Activated CD4-positive, alpha-beta T cell treated with anti-CD3 and anti-CD28 coated beads, Interleukin-2, amount 10 ng/mL, durations not matched to agents 7 days and 5 days (primary cell): ENCODE measurements around the gene MEGF8. TPM values are rescaled to one million over a fixed set of nuclear protein-coding genes. Genes with fewer than 3 reads are reported as not detected.

Experiments
- CTCF ChIA-PET: fragments of 350-600 bp; sonication (Branson Sonifier 250); formaldehyde crosslinking; loops from one replicate; lab custom pipeline; 2021; ENCODE audit warnings: antibody characterized with exemption; lab: Charles Lee
- POLR2A ChIA-PET: fragments of 350-600 bp; sonication (Branson Sonifier 250); formaldehyde crosslinking; loops from one replicate; lab custom pipeline; 2021; ENCODE audit warnings: antibody characterized with exemption; lab: Charles Lee
- DNase-seq: peaks from one replicate; pipeline ENCODE4 v3.0.0-alpha.2; 2020
- H3K27ac Mint-ChIP-seq: one replicate; pipeline ENCODE4 v1.8.0; 2021; ENCODE audit warnings: mild to moderate bottlenecking, moderate library complexity, mixed read lengths
- H3K27me3 Mint-ChIP-seq: one replicate; pipeline ENCODE4 v1.8.0; 2021; ENCODE audit warnings: mixed read lengths
- H3K36me3 Mint-ChIP-seq: one replicate; pipeline ENCODE4 v1.8.0; 2021; ENCODE audit warnings: low read depth, mixed read lengths
- H3K4me1 Mint-ChIP-seq: one replicate; pipeline ENCODE4 v1.8.0; 2021; ENCODE audit warnings: mixed read lengths
- H3K4me3 Mint-ChIP-seq: one replicate; pipeline ENCODE4 v1.8.0; 2021; ENCODE audit warnings: mild to moderate bottlenecking, moderate library complexity, mixed read lengths
- H3K9me3 Mint-ChIP-seq: one replicate; pipeline ENCODE4 v1.8.0; 2021; ENCODE audit warnings: mixed read lengths
- total RNA-seq, 2 experiments: library from RNA; stranded (reverse); gene quantifications; one replicate each; pipeline ENCODE4 v1.2.3, GENCODE V29; 2021

The MEGF8 gene
- total RNA-seq, 2 experiments from 2014 or later, result 3.3 to 3.7 TPM

- peaks cover 55% of the 10 kb centered on the region for H3K4me1 Mint-ChIP-seq
- H3K4me3 Mint-ChIP-seq, result peak overlapping the region; percentile 76
- ChIA-PET POLR2A (interaction anchor here (0.6 to 0.9 kb wide), 2 partner anchors 67 to 370 kb away, joined by 3 to 5 read pairs; no protein-coding TSS in a partner anchor), CTCF (interaction anchor here (0.8 to 1.7 kb wide), 2 partner anchors 12 to 39 kb away, joined by 3 to 6 read pairs; partner anchors contain the start of gene GSK3A)
- DNase-seq, result no peak
- no peak overlapping the region for H3K27ac Mint-ChIP-seq
- no peaks in the 10 kb centered on the region for H3K9me3 Mint-ChIP-seq
- peaks cover 13% of the 10 kb centered on the region for H3K36me3 Mint-ChIP-seq
- no peaks in the 10 kb centered on the region for H3K27me3 Mint-ChIP-seq
Observed at GRCh38 chr19:42281827-42282762, 43.3 kb upstream of the MEGF8 start.

DNA sequence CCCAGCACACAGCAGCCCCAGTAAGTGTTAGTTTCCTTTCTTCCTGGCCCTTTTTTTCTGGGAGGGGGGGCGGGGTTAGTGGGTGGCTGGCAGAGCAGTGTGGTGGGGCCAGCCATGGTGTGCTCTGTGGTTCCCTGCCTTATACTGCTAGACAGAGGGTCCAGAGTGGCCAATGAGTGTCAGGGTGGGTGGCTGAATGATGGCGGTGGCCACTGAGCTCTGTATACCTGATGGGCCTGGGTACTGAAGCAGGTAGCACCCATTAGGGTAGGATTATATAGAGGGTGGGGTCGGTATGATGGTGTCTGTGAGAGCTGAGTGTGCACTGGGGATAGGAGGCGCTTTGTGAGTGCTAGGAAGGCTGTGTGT lies 42.6 kb upstream of the MEGF8 start:
- Mint-ChIP-seq H3K27ac (no peak overlapping the region), H3K4me1 (peaks cover 50% of the 10 kb centered on the region), H3K9me3 (no peaks in the 10 kb centered on the region), H3K36me3 (peaks cover 15% of the 10 kb centered on the region), H3K27me3 (no peaks in the 10 kb centered on the region), H3K4me3 (peak overlapping the region; percentile 76)
- CTCF ChIA-PET, result interaction anchor here (1.7 kb wide), 1 partner anchor 13 kb away, joined by 6 read pairs; no protein-coding TSS in a partner anchor
- POLR2A ChIA-PET, result interaction anchor here (0.9 kb wide), 1 partner anchor 371 kb away, joined by 5 read pairs; no protein-coding TSS in a partner anchor
- no peak for DNase-seq

GRCh38 chr19:42283188-42284065 lies 42.0 kb upstream of the MEGF8 start:
- Mint-ChIP-seq H3K4me3 (no peak overlapping the region), H3K36me3 (peaks cover 12% of the 10 kb centered on the region), H3K27me3 (no peaks in the 10 kb centered on the region), H3K27ac (no peak overlapping the region), H3K9me3 (no peaks in the 10 kb centered on the region), H3K4me1 (peaks cover 46% of the 10 kb centered on the region)
- ChIA-PET POLR2A (interaction anchor here (0.9 kb wide), 1 partner anchor 371 kb away, joined by 5 read pairs; no protein-coding TSS in a partner anchor), CTCF (interaction anchor here (1.7 kb wide), 1 partner anchor 13 kb away, joined by 6 read pairs; no protein-coding TSS in a partner anchor)
- peak; percentile 97 for DNase-seq

DNA sequence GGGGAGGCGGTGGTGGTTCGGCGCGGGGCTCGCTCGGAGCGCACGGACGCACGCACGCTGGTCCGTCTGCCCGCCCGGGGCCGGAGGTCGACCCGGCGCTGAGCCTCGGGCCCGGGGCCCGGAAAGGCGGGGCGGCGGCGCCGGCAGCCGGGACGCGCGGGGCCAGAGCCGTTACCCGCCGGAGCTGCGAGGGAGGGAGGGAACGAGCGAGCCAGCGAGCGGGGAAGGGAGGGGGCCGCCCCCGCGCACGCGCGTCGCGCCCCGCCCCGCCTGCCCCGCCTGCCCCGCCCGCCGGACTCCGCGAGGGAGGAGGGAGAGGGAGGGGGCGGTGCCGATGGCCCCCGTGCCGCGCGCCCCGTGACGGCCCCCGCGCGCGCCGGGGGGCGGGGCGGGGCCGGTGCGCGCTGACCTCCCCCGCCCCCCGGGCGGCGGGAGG lies 41.4 kb upstream of the MEGF8 start:
- Mint-ChIP-seq H3K9me3 (no peaks in the 10 kb centered on the region), H3K4me1 (peaks cover 39% of the 10 kb centered on the region), H3K27me3 (no peaks in the 10 kb centered on the region), H3K27ac (no peak overlapping the region), H3K36me3 (peaks cover 12% of the 10 kb centered on the region), H3K4me3 (no peak overlapping the region)
- DNase-seq, result peak; percentile 83
- ChIA-PET POLR2A (interaction anchor here (0.8 kb wide), 1 partner anchor 42 kb away, joined by 4 read pairs; the partner anchor contains the start of gene GSK3A), CTCF (no interaction called here)

GRCh38 chr19:42284591-42285341 lies 40.7 kb upstream of the MEGF8 start:
- POLR2A ChIA-PET, result interaction anchor here (0.6 to 0.8 kb wide), 2 partner anchors 42 to 150 kb away, joined by 4 to 6 read pairs; partner anchors contain the start of gene GSK3A
- Mint-ChIP-seq H3K4me3 (peak overlapping the region; percentile 86), H3K27ac (peak overlapping the region; percentile 89), H3K9me3 (no peaks in the 10 kb centered on the region), H3K27me3 (no peaks in the 10 kb centered on the region), H3K4me1 (peaks cover 33% of the 10 kb centered on the region), H3K36me3 (peaks cover 10% of the 10 kb centered on the region)
- DNase-seq, result peak; percentile 27
- CTCF ChIA-PET, result no interaction called here

DNA sequence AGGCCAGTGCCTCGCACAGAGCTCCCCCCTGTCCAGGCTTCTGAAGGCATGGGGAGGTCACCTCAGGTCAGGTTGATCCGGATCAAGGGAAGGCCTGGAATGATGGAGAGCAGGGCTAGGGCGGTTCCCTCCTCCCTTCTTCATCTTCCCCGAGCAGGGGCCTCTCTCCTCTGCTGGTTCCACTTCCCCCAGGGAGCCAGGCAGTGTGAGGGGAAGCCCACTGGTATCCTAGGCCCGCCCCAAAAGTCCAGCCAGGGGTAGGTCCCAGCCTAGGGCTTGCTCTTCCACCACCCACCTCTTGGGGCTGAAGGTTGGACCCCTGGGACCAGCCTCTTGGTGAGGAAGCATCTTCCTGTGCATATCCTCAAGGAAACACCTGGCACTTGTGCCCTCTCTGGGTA lies 39.9 kb upstream of the MEGF8 start:
- DNase-seq, result no peak
- H3K27ac Mint-ChIP-seq, result peak overlapping the region; percentile 89
- H3K27me3 Mint-ChIP-seq, result no peaks in the 10 kb centered on the region
- POLR2A ChIA-PET, result interaction anchor here (0.6 kb wide), 1 partner anchor 150 kb away, joined by 6 read pairs; no protein-coding TSS in a partner anchor
- no peaks in the 10 kb centered on the region for H3K9me3 Mint-ChIP-seq
- H3K4me3 Mint-ChIP-seq, result peak overlapping the region; percentile 86
- CTCF ChIA-PET, result no interaction called here
- peaks cover 33% of the 10 kb centered on the region for H3K4me1 Mint-ChIP-seq
- H3K36me3 Mint-ChIP-seq, result peaks cover 10% of the 10 kb centered on the region

DNA sequence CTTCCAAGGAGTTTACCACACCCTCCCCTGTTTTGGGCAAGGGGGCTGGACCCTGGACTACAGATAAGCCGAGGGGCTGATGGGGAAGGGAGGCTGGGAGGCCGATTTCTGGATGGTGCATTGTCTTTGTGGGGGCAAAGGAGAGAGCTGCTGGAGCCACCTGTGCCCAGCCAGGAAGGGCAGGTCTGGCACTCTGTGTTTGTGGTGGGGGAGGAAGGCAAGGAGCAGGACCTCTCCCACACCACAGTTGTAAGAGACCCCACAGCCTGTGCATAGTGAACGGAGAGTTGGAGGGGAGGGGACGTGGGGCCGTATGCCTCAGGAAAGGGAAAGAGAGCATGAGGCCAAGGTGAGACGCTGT lies 39.5 kb upstream of the MEGF8 start:
- CTCF ChIA-PET, result no interaction called here
- H3K9me3 Mint-ChIP-seq, result no peaks in the 10 kb centered on the region
- peak overlapping the region; percentile 9 for H3K4me3 Mint-ChIP-seq
- DNase-seq, result no peak
- H3K36me3 Mint-ChIP-seq, result peaks cover 10% of the 10 kb centered on the region
- peak overlapping the region; percentile 68 for H3K27ac Mint-ChIP-seq
- H3K27me3 Mint-ChIP-seq, result no peaks in the 10 kb centered on the region
- peaks cover 33% of the 10 kb centered on the region for H3K4me1 Mint-ChIP-seq
- POLR2A ChIA-PET, result no interaction called here

- Mint-ChIP-seq H3K4me3 (no peak overlapping the region), H3K36me3 (peaks cover 11% of the 10 kb centered on the region), H3K4me1 (peaks cover 34% of the 10 kb centered on the region), H3K27me3 (no peaks in the 10 kb centered on the region), H3K27ac (peak overlapping the region; percentile 68), H3K9me3 (no peaks in the 10 kb centered on the region)
- ChIA-PET POLR2A (no interaction called here), CTCF (interaction anchor here (1.6 kb wide), 1 partner anchor 11 kb away, joined by 4 read pairs; no protein-coding TSS in a partner anchor)
- no peak for DNase-seq
Observed at GRCh38 chr19:42286349-42287016, 39.0 kb upstream of the MEGF8 start.

DNA sequence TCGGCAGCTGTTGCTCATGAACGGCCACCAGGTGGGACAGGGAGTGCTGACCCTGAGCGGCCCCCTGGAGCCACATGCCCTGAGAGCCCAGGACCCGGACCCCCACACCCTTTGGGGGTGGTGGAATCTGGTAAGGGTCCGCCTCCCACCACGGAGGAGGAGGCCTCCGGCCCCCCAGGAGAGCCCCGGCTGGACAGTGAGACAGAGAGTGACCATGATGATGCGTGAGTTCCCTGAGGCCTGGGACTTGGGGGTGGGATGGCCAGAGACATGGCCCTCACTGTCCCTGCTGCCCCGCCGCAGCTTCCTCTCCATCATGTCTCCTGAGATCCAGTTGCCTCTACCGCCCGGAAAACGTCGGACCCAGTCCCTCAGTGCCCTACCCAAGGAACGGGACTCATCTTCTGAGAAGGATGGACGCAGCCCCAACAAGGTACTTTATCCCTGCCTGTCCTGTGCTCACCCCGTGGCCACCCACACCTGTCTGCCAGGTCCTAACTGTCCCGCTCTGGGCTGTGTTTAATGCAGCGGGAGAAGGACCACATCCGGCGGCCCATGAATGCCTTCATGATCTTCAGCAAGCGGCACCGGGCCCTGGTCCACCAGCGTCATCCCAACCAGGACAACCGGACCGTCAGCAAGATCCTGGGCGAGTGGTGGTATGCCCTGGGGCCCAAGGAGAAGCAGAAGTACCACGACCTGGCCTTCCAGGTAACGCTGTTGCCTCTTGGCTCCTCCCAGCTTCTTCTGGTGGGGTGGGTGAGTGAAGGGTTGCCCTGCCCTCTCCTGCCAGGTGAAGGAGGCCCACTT lies 38.2 kb upstream of the MEGF8 start:
- POLR2A ChIA-PET, result no interaction called here
- H3K27me3 Mint-ChIP-seq, result no peaks in the 10 kb centered on the region
- H3K4me1 Mint-ChIP-seq, result peaks cover 34% of the 10 kb centered on the region
- no peak for DNase-seq
- H3K9me3 Mint-ChIP-seq, result no peaks in the 10 kb centered on the region
- H3K27ac Mint-ChIP-seq, result no peak overlapping the region
- CTCF ChIA-PET, result interaction anchor here (1.6 kb wide), 1 partner anchor 11 kb away, joined by 4 read pairs; no protein-coding TSS in a partner anchor
- H3K4me3 Mint-ChIP-seq, result no peak overlapping the region
- peaks cover 17% of the 10 kb centered on the region for H3K36me3 Mint-ChIP-seq

DNA sequence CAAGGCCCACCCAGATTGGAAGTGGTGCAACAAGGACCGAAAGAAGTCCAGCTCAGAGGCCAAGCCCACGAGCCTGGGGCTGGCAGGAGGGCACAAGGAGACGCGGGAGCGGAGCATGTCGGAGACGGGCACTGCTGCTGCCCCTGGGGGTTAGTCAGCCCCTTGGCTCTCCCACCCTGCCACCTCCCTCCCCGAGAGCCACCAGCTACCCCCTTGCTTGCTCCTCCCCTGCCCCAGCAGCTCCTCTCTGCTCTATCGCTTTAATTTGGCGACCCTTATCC lies 37.7 kb upstream of the MEGF8 start:
- no peaks in the 10 kb centered on the region for H3K9me3 Mint-ChIP-seq
- ChIA-PET POLR2A (no interaction called here), CTCF (interaction anchor here (1.6 kb wide), 1 partner anchor 10 kb away, joined by 4 read pairs; no protein-coding TSS in a partner anchor)
- H3K4me3 Mint-ChIP-seq, result no peak overlapping the region
- no peak for DNase-seq
- H3K36me3 Mint-ChIP-seq, result peaks cover 20% of the 10 kb centered on the region
- no peaks in the 10 kb centered on the region for H3K27me3 Mint-ChIP-seq
- peaks cover 30% of the 10 kb centered on the region for H3K4me1 Mint-ChIP-seq
- no peak overlapping the region for H3K27ac Mint-ChIP-seq

DNA sequence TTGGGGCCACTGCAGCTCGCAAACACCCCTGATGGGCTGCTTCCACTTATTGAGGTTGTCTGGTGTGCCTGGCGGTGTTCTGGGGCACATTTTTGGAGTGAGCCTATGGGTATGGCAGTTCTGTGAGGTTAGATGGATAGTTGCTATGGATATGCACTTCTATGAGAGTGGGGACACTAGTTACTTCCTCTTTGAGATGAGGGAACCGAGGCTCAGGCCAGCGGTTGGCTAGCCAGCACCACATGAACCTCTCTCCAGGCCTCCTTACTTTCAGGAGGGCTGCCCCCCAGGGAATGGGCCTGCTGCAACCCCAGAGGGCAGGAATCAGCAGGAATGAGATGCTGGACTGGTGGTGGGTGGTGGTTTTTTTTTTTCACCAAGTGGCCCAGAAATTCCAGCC lies 37.0 kb upstream of the MEGF8 start:
- peaks cover 32% of the 10 kb centered on the region for H3K4me1 Mint-ChIP-seq
- POLR2A ChIA-PET, result no interaction called here
- DNase-seq, result no peak
- no peaks in the 10 kb centered on the region for H3K9me3 Mint-ChIP-seq
- CTCF ChIA-PET, result interaction anchor here (0.7 to 1.6 kb wide), 2 partner anchors 9 to 10 kb away, joined by 4 read pairs; no protein-coding TSS in a partner anchor
- peaks cover 22% of the 10 kb centered on the region for H3K36me3 Mint-ChIP-seq
- no peak overlapping the region for H3K4me3 Mint-ChIP-seq
- H3K27me3 Mint-ChIP-seq, result no peaks in the 10 kb centered on the region
- no peak overlapping the region for H3K27ac Mint-ChIP-seq
